A549 (cell line): ENCODE data around the gene FER1L5.

Experiments
- CHD2 ChIP-seq: fragments of 150-350 bp; IDR thresholded peaks from 2 replicates; pipeline ENCODE4 v1.6.1; 2014; ENCODE audit warnings: low read length; ENCODE audit not compliant: partially characterized antibody
- CTCF ChIP-seq: fragments of >200 bp; sonication (Bioruptor Twin); formaldehyde crosslinking; IDR thresholded peaks from 3 replicates; pipeline ENCODE4 v1.5.1; 2016
- EHMT2 ChIP-seq: fragments of 200-600 bp; sonication (generic); IDR thresholded peaks from 2 replicates; pipeline ENCODE4 v1.6.1; 2016; ENCODE audit warnings: antibody characterized with exemption, low read depth, mild to moderate bottlenecking, moderate library complexity
- EP300 ChIP-seq, 2 experiments: fragments of >200 bp; sonication (Bioruptor Twin); formaldehyde crosslinking; IDR thresholded peaks; 2 replicates in 1 of 2; 3 replicates in 1 of 2; pipeline ENCODE4 v1.6.1; 2016 to 2017
- HOXA7 ChIP-seq: fragments of 250-450 bp; sonication (Bioruptor Pico); IDR thresholded peaks from 2 replicates; pipeline ENCODE4 v1.5.0; 2020; ENCODE audit warnings: mild to moderate bottlenecking, moderate library complexity
- MAFK ChIP-seq: fragments of 450-650 bp; IDR thresholded peaks from 2 replicates; pipeline ENCODE4 v1.6.1; 2014; ENCODE audit not compliant: partially characterized antibody
- MYC ChIP-seq: IDR thresholded peaks from 2 replicates; pipeline ENCODE4 v1.6.1; 2012; ENCODE audit warnings: mild to moderate bottlenecking, inconsistent platforms, low read length, improper control_type of control experiment, borderline replicate concordance
- NPAS2 ChIP-seq: fragments of 250-450 bp; sonication (Bioruptor Pico); IDR thresholded peaks from 2 replicates; pipeline ENCODE4 v1.8.0; 2022; ENCODE audit warnings: mild to moderate bottlenecking, moderate library complexity, borderline replicate concordance
- NR3C1 ChIP-seq: fragments of >200 bp; sonication (Bioruptor Twin); formaldehyde crosslinking; IDR thresholded peaks from 3 replicates; pipeline ENCODE4 v1.6.1; 2017
- RFX5 ChIP-seq: fragments of 450-650 bp; IDR thresholded peaks from 2 replicates; pipeline ENCODE4 v1.7.1; 2014; ENCODE audit warnings: antibody characterized with exemption, mild to moderate bottlenecking, moderate library complexity
- RNF2 ChIP-seq: fragments of 200-600 bp; sonication (generic); IDR thresholded peaks from 2 replicates; pipeline ENCODE4 v1.6.1; 2016; ENCODE audit warnings: low read depth, mild to moderate bottlenecking, antibody characterized with exemption, moderate library complexity, borderline replicate concordance
- SREBF2 ChIP-seq: fragments of 450-650 bp; IDR thresholded peaks from 2 replicates; pipeline ENCODE4 v1.6.1; 2014; ENCODE audit warnings: mild to moderate bottlenecking, moderate library complexity
- USF2 ChIP-seq: fragments of 450-650 bp; IDR thresholded peaks from 2 replicates; pipeline ENCODE4 v1.6.1; 2014; ENCODE audit warnings: antibody characterized with exemption

GRCh38 chr2:96699621-96700020, 57.1 kb downstream of the FER1L5 start:
- TF ChIP-seq CTCF (no peak), CHD2 (no peak), MAFK (no peak), NR3C1 (no peak), NPAS2 (CRISPR knock-in tag) (no peak), RNF2 (no peak), USF2 (no peak), MYC (no peak), SREBF2 (no peak), HOXA7 (CRISPR knock-in tag) (no peak), RFX5 (no peak), EP300 (IDR thresholded peaks at IDR 0.05) (no peak), EHMT2 (no peak)
